A549 treated with AZD9567 at 1 μM for 4 hours (cell line): ENCODE measurements around the gene YARS2. TPM values are rescaled to one million over a fixed set of nuclear protein-coding genes. Genes with fewer than 3 reads are reported as not detected.

Experiments used
- total RNA-seq: library from RNA; stranded (reverse); fragments of 200-300 nt; extraction: Qiagen RNA extraction; gene quantifications from 5 replicates; pipeline ENCODE4 v1.2.3, GENCODE V29; 2022; ENCODE audit not compliant: insufficient read depth

YARS2 gene
- 22.5 to 31.4 TPM (median 29.1 TPM) in 5 replicates for total RNA-seq

GRCh38 chr12:32755654-32756475 is at the start of gene YARS2:
YARS2 (minus strand) TSS chr12:32755897; CDS start chr12:32755874, 23 bp downstream.

Other genes starting within 250 kb of the YARS2 start
- 53.8 to 64.9 TPM (median 62.9 TPM) in 5 replicates for gene DNM1L, start 76.6 kb downstream of the YARS2 start, total RNA-seq
- gene PKP2, start 140.9 kb upstream of the YARS2 start, total RNA-seq, result 5.2 to 11.6 TPM (median 5.9 TPM) in 5 replicates